SKM-1 treated with dmso at 0.1 percent for 144 hours (cell line): ENCODE measurements around the gene ZNF488.

Experiments
- DNase-seq: peaks from one replicate; lab custom pipeline; 2025; ENCODE audit not compliant: unreplicated experiment; lab: John Stamatoyannopoulos, UW

The ZNF488 gene

GRCh38 chr10:47367646-47368045, 16.4 kb downstream of the ZNF488 start:
- no peak for DNase-seq

- DNase-seq = no peak
Measured at GRCh38 chr10:47366731-47367460, 17.2 kb downstream of the ZNF488 start.

GRCh38 chr10:47366181-47366631, 17.9 kb downstream of the ZNF488 start:
- DNase-seq = no peak

- no peak for DNase-seq
Measured at GRCh38 chr10:47365431-47366180, 18.5 kb downstream of the ZNF488 start.

GRCh38 chr10:47364911-47365310, 19.2 kb downstream of the ZNF488 start:
- DNase-seq = no peak

- DNase-seq = no peak
Measured at GRCh38 chr10:47364366-47364765, 19.7 kb downstream of the ZNF488 start.

GRCh38 chr10:47363781-47364180, 20.3 kb downstream of the ZNF488 start:
- no peak for DNase-seq

GRCh38 chr10:47362199-47362598, 21.9 kb downstream of the ZNF488 start:
- DNase-seq = no peak

- DNase-seq = peak; percentile 15
Measured at GRCh38 chr10:47361293-47361692, 22.8 kb downstream of the ZNF488 start.

GRCh38 chr10:47360419-47361040, 23.6 kb downstream of the ZNF488 start:
- DNase-seq = no peak

- no peak for DNase-seq
Measured at GRCh38 chr10:47359626-47360418, 24.3 kb downstream of the ZNF488 start.

GRCh38 chr10:47359101-47359500, 25.0 kb downstream of the ZNF488 start:
- no peak for DNase-seq

- no peak for DNase-seq
Measured at GRCh38 chr10:47358457-47358856, 25.6 kb downstream of the ZNF488 start.

- no peak for DNase-seq
Measured at GRCh38 chr10:47357911-47358310, 26.2 kb downstream of the ZNF488 start.

GRCh38 chr10:47357131-47357582, 26.9 kb downstream of the ZNF488 start:
- DNase-seq = no peak

- DNase-seq = no peak
Measured at GRCh38 chr10:47356708-47357107, 27.4 kb downstream of the ZNF488 start.

- DNase-seq = no peak
Measured at GRCh38 chr10:47354900-47355299, 29.2 kb downstream of the ZNF488 start.

- no peak for DNase-seq
Measured at GRCh38 chr10:47354165-47354564, 29.9 kb downstream of the ZNF488 start.

- DNase-seq = no peak
Measured at GRCh38 chr10:47353351-47353750, 30.7 kb downstream of the ZNF488 start.

- no peak for DNase-seq
Measured at GRCh38 chr10:47351899-47352815, 31.9 kb downstream of the ZNF488 start.
